ENCODE data around the gene SBNO2. TPM values are rescaled to one million over a fixed set of nuclear protein-coding genes. Genes with fewer than 3 reads are reported as not detected.

Gene SBNO2
- total RNA-seq, 1 experiment from 2014 or later: 51.8 TPM

DNA sequence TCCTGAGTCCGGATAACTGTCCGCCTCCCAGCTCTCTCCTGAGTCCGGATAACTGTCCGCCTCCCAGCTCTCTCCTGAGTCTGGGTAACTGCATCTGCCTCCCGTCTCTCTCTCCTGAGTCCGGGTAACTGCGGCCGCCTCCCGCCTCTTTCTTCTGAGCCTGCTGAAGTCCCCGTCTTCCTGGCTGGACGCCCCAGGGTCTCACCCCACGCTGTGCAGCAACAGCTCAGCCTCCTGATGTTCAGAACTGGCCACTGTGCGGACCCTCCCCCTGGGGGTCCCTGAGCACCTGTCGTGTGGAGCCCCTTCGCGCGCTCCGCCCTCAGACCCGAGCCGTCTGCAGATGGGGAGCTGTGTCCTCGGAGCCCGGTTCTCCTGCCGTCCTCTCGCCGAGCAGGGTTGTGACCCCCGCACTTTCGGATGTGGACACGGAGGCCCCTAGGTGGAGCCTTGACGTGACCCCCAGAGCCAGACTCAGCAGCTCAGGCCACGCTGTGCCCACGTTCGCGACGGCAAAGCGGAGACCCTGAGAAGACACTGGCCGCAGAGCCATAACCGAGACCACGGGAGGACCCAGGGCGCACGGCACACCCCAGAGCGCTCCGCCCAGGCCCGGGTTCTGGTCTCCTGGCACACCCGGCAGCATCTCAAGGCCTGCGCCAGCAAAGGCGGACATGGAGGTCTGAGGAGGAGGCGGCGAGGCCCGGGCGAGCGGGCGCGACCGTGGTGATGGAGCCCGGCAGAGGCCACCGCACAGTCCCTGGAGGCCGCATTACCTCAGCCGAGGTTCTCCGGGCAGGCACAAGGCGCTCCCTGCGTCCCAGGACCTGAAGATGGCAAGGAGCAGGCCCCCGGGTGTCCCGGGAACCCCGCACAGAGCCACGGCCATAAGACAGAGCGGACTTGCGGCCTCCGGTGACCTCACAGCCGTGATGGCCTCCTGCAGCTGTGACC is 15.9 kb downstream of the SBNO2 start:
- Histone ChIP-seq H3K4me1 (ENCODE audit: insufficient read depth, low read length, poor library complexity, severe bottlenecking) (peaks cover 8% of the 10 kb centered on the region), H3K36me3 (ENCODE audit: insufficient read depth, low read length, poor library complexity, severe bottlenecking) (no peaks in the 10 kb centered on the region), H3K27ac (ENCODE audit: low read depth, low read length, poor library complexity, severe bottlenecking) (no peak overlapping the region), H3K4me3 (ENCODE audit: low read depth, low read length, poor library complexity, severe bottlenecking) (no peak overlapping the region), H3K9me3 (ENCODE audit: low read depth, low read length, poor library complexity, severe bottlenecking) (no peaks in the 10 kb centered on the region), H3K27me3 (replicated peaks; ENCODE audit: insufficient read depth, low read depth, low read length, poor library complexity) (no peaks in the 10 kb centered on the region)
- BruUV-seq (replicated peaks): no TSS peak
- CTCF ChIA-PET: no interaction called here
- no peak for DNase-seq (ENCODE audit: low spot score)
- POLR2A ChIA-PET (ENCODE audit: low non-redundant PET): no interaction called here
- TF ChIP-seq EZH2 (IDR thresholded peaks at IDR 0.05; ENCODE audit: borderline replicate concordance, low read depth, low read length, poor library complexity, severe bottlenecking): no peak
- no peak for TF ChIP-seq CTCF (conservative IDR thresholded peaks at IDR 0.05; ENCODE audit: low read depth, low read length)
- intact Hi-C loops (cut with micrococcal nuclease; ENCODE audit: unreplicated experiment): no loop called here

- H3K9me3 ChIP-seq (ENCODE audit: low read depth, low read length, poor library complexity, severe bottlenecking): no peaks in the 10 kb centered on the region
- ChIA-PET CTCF (no interaction called here), POLR2A (ENCODE audit: low non-redundant PET) (no interaction called here)
- H3K27ac ChIP-seq (ENCODE audit: low read depth, low read length, poor library complexity, severe bottlenecking): peak overlapping the region; percentile 30
- DNase-seq (ENCODE audit: low spot score): no peak
- no peak overlapping the region for H3K4me3 ChIP-seq (ENCODE audit: low read depth, low read length, poor library complexity, severe bottlenecking)
- peaks cover 18% of the 10 kb centered on the region for H3K4me1 ChIP-seq (ENCODE audit: insufficient read depth, low read length, poor library complexity, severe bottlenecking)
- no peaks in the 10 kb centered on the region for H3K27me3 ChIP-seq (replicated peaks; ENCODE audit: insufficient read depth, low read depth, low read length, poor library complexity)
- H3K36me3 ChIP-seq (ENCODE audit: insufficient read depth, low read length, poor library complexity, severe bottlenecking): no peaks in the 10 kb centered on the region
- intact Hi-C loops (cut with micrococcal nuclease; ENCODE audit: unreplicated experiment): no loop called here
- no TSS peak for BruUV-seq (replicated peaks)
- TF ChIP-seq CTCF (conservative IDR thresholded peaks at IDR 0.05; ENCODE audit: low read depth, low read length): no peak
- no peak for TF ChIP-seq EZH2 (IDR thresholded peaks at IDR 0.05; ENCODE audit: borderline replicate concordance, low read depth, low read length, poor library complexity, severe bottlenecking)
Measured at GRCh38 chr19:1156830-1157615, 17.0 kb downstream of the SBNO2 start.

DNA sequence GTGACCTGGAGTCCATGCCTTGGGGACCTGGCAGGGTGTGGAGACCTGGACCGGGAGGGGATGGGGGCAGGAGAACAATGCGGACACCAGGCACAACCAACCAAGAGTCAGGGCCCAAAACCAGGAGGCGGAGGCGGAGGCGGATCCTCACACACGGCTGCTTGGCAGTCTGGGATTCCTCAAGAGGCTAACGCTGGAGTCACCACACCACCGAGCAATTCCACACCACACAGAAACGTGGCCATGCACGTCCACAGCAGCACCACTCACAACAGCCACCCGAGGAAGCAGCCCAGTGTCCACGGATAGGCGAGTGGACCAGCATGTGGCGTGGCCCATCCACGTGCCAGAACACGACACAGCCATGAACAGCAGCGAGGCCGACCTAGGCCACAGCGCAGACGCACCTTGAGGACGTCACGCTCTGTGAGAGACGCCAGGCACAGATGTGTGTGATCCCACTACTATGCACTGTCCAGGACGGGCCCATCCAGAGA is 17.7 kb downstream of the SBNO2 start:
- ChIA-PET CTCF (no interaction called here), POLR2A (ENCODE audit: low non-redundant PET) (no interaction called here)
- DNase-seq (ENCODE audit: low spot score): no peak
- H3K36me3 ChIP-seq (ENCODE audit: insufficient read depth, low read length, poor library complexity, severe bottlenecking): no peaks in the 10 kb centered on the region
- intact Hi-C loops (cut with micrococcal nuclease; ENCODE audit: unreplicated experiment): no loop called here
- TF ChIP-seq EZH2 (IDR thresholded peaks at IDR 0.05; ENCODE audit: borderline replicate concordance, low read depth, low read length, poor library complexity, severe bottlenecking): no peak
- TF ChIP-seq CTCF (conservative IDR thresholded peaks at IDR 0.05; ENCODE audit: low read depth, low read length): no peak
- BruUV-seq (replicated peaks): no TSS peak
- H3K4me3 ChIP-seq (ENCODE audit: low read depth, low read length, poor library complexity, severe bottlenecking): no peak overlapping the region
- peak overlapping the region; percentile 42 for H3K27ac ChIP-seq (ENCODE audit: low read depth, low read length, poor library complexity, severe bottlenecking)
- no peaks in the 10 kb centered on the region for H3K9me3 ChIP-seq (ENCODE audit: low read depth, low read length, poor library complexity, severe bottlenecking)
- no peaks in the 10 kb centered on the region for H3K27me3 ChIP-seq (replicated peaks; ENCODE audit: insufficient read depth, low read depth, low read length, poor library complexity)
- peaks cover 24% of the 10 kb centered on the region for H3K4me1 ChIP-seq (ENCODE audit: insufficient read depth, low read length, poor library complexity, severe bottlenecking)
